Uterus (tissue), 2 donors: ENCODE results near the gene ADCY9.

Source experiments
- CTCF ChIP-seq, 4 experiments: fragments of 200-600 bp in 2 of 4; fragments of 450-650 bp in 2 of 4; sonication (generic) in 2 of 4; IDR thresholded peaks; one replicate each; pipeline ENCODE4 v1.5.1; 2016 to 2019; ENCODE audit warnings: antibody characterized with exemption in 4 of 4, mild to moderate bottlenecking in 2 of 4, moderate library complexity in 1 of 4
- POLR2A ChIP-seq, 2 donors: fragments of 450-650 bp; IDR thresholded peaks; one replicate each; pipeline ENCODE4 v1.6.1; 2016; ENCODE audit warnings: antibody characterized with exemption in 2 of 2, mild to moderate bottlenecking in 1 of 2, moderate library complexity in 1 of 2

DNA sequence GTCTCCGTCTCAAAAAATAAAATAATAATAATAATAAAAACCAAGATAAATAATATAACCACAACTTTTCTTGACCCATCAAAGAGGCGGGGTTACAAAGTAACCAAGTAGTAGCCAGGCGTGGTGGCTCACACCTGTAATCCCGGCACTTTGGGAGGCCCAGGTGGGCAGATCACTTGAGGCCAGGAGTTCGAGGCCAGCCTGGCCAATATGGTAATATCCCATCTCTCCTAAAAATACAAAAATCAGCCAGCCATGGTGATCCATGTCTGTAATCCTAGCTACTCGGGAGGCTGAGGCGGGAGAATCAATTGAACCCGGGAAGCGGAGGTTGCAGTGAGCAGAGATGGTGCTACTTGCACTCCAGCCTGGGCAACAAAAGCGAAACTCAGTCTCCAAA is 45.3 kb downstream of the ADCY9 start:
- TF ChIP-seq POLR2A (IDR thresholded peaks at IDR 0.05) (no peak), CTCF (IDR thresholded peaks at IDR 0.05) (no peak)
